ENCODE measurements around the gene MICU1. TPM values are rescaled to one million over a fixed set of nuclear protein-coding genes. Genes with fewer than 3 reads are reported as not detected.

The MICU1 gene
- total and polyA plus RNA-seq, 2 donors (not counting 3 experiments of a cell fraction or from before 2014, with no cell fraction given) = 27.5 to 48.0 TPM

DNA sequence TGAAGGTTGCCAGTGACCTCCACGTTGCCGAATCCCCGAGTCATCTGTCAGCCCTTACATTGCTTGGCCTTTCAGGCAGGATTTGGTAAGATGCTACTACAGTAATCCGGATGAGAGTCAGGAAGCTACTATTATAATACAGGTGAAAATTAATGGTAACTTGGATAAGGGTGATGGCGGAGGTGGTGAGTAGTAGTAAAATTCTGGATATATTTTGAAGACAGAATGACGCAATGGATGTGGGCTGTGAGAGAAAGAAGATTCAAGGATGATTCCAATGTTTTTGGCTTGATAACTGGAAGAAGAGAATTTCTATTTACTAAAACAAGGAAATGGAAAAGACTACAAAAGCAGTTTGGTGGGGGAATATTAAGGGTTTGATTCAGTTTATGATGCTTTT, 269.8 kb downstream of the MICU1 start:
- Histone ChIP-seq H4K20me1 (replicated peaks; ENCODE audit: control insufficient read depth, extremely low read depth, insufficient read depth, low read length) (no peaks in the 10 kb centered on the region), H3K9me3 (replicated peaks; ENCODE audit: control insufficient read depth, insufficient read depth, low read length) (no peaks in the 10 kb centered on the region), H3K4me2 (ENCODE audit: insufficient read depth, low read length) (no peak overlapping the region), H3K79me2 (ENCODE audit: control insufficient read depth, insufficient read depth, low read length) (peaks cover 31% of the 10 kb centered on the region), H3K4me1 (ENCODE audit: control insufficient read depth, extremely low read depth, insufficient read depth, low read length) (peaks cover 14% of the 10 kb centered on the region), H3K36me3 (ENCODE audit: control insufficient read depth in 2 of 2, extremely low read depth in 1 of 2, insufficient read depth in 2 of 2, low read length in 2 of 2) (peaks cover 0 to 4% of the 10 kb centered on the region in 2 experiments), H3K27ac (ENCODE audit: insufficient read depth, low read depth, low read length) (no peak overlapping the region), H3K27me3 (ENCODE audit: control insufficient read depth in 2 of 2, insufficient read depth in 2 of 2, low read length in 2 of 2) (no peaks in the 10 kb centered on the region), H3K9me1 (replicated peaks; ENCODE audit: control insufficient read depth, extremely low read depth, insufficient read depth, low read length) (no peaks in the 10 kb centered on the region), H3K9ac (replicated peaks; ENCODE audit: extremely low read depth, insufficient read depth, low read length) (no peak overlapping the region), H2AFZ (ENCODE audit: low read depth, low read length) (no peak overlapping the region), H3K4me3 (replicated peaks in 1 of 3; ENCODE audit: insufficient read depth in 1 of 3, low read depth in 1 of 3, low read length in 3 of 3) (no peak overlapping the region)
- DNase-seq (ENCODE audit: low read depth, low spot score) = no peak
- CTCF ChIA-PET = no interaction called here
- FAIRE-seq = peak; percentile 63
- dilution Hi-C loops (cut with MboI; ENCODE audit: extremely low pct_ligation_motif_present, low sequenced_read_pairs) (no loop called here), intact Hi-C loops (cut with micrococcal nuclease) (no loop called here)
- TF ChIP-seq EZH2 (IDR thresholded peaks at IDR 0.05; ENCODE audit: borderline replicate concordance, low read depth, low read length, severe bottlenecking) (no peak), JUN (IDR thresholded peaks at IDR 0.05; ENCODE audit: borderline replicate concordance, insufficient read depth, insufficient read length, low read depth) (no peak), MYC (IDR thresholded peaks at IDR 0.05; ENCODE audit: low read depth, low read length) (no peak), MAX (IDR thresholded peaks at IDR 0.05; ENCODE audit: insufficient read depth, insufficient read length) (no peak), GATA2 (IDR thresholded peaks at IDR 0.05; ENCODE audit: insufficient read depth, insufficient read length, low read depth, low read length) (no peak), POLR2A (IDR thresholded peaks at IDR 0.05; ENCODE audit: low read depth, low read length) (no peak), FOS (IDR thresholded peaks at IDR 0.05; ENCODE audit: borderline replicate concordance, insufficient read depth, low read length) (no peak), CTCF (IDR thresholded peaks at IDR 0.05; ENCODE audit: extremely low read depth in 1 of 2, insufficient read depth in 1 of 2, low read depth in 1 of 2, low read length in 2 of 2) (no peak), POLR2AphosphoS5 (IDR thresholded peaks at IDR 0.05; ENCODE audit: insufficient read depth, low read depth, low read length) (no peak)
- no TSS peak for BruUV-seq (replicated peaks)
- POLR2A ChIA-PET = no interaction called here

All from endothelial cell of umbilical vein (primary cell).